Measurements from ENCODE around the gene PKNOX2. TPM values are rescaled to one million over a fixed set of nuclear protein-coding genes. Genes with fewer than 3 reads are reported as not detected.

Gene PKNOX2
- total RNA-seq, 4 donors from 2014 or later: 0.51 to 4.3 (median 2.3) TPM

DNA sequence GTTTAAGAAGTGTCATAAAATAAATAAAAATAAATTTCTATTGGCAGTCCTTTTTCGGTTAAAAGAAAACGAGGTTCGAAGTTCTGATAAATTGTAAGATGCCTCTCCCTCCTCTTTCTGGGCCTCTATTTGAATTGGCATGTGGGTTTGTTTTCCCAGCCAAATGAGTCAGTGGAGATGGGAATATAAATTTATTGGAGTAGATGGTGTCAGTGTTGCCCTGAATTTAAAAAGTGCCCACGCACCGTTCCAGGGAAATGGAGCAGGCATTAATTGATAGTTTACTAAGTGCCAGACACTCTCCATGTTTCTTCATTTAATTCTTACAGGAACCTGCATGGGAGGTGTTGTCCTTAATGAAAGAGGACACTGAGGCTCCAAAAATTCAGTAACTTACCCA, 212.3 kb downstream of the PKNOX2 start:
- TF ChIP-seq, protein P1, sequence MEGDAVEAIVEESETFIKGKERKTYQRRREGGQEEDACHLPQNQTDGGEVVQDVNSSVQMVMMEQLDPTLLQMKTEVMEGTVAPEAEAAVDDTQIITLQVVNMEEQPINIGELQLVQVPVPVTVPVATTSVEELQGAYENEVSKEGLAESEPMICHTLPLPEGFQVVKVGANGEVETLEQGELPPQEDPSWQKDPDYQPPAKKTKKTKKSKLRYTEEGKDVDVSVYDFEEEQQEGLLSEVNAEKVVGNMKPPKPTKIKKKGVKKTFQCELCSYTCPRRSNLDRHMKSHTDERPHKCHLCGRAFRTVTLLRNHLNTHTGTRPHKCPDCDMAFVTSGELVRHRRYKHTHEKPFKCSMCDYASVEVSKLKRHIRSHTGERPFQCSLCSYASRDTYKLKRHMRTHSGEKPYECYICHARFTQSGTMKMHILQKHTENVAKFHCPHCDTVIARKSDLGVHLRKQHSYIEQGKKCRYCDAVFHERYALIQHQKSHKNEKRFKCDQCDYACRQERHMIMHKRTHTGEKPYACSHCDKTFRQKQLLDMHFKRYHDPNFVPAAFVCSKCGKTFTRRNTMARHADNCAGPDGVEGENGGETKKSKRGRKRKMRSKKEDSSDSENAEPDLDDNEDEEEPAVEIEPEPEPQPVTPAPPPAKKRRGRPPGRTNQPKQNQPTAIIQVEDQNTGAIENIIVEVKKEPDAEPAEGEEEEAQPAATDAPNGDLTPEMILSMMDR (IDR thresholded peaks at IDR 0.05; ENCODE audit: low read depth): no peak

DNA sequence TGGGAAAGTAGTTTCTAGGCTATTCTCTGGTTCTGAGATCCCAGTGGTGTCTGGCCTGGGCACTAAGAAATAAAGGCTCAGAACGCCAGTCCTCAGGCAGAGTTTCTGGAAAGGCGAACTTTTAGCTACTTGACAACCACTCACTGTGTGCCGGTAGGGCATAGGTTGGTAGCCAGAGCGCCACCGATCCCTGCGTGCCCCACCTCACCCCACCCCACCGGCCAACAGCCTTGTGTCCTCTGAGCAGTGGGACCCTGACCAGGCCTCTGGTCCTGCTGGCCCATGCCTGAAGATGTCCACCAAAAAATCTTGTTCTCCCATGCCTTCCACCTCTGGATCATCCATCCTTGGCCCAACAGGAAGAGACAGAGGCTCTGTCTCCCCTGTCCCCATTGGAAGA, 213.5 kb downstream of the PKNOX2 start:
- TF ChIP-seq, protein P1 (IDR thresholded peaks at IDR 0.05; ENCODE audit: low read depth): no peak

DNA sequence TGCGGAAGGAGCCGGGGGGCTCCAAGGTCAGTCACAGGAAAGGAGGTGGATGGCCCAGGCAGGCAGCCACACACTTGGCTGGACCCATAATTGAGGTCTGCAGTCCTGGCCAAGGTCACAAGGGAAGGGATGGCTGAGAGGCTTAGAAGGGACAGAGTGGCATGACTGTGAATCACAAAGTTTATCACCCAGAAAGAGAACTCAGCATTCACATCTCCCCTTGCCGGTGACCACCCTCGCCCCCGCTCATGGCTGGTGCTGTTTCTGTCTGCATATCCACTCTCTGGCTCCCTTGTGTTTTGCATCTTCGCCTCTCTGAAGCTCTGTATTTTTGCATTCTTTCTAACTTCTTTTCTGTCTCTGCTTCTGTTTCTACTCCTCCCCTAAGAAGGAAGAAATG, 214.0 kb downstream of the PKNOX2 start:
- TF ChIP-seq, protein P1 (IDR thresholded peaks at IDR 0.05; ENCODE audit: low read depth): no peak

GRCh38 chr11:125379565-125379964, 215.0 kb downstream of the PKNOX2 start:
- TF ChIP-seq, protein P1 (IDR thresholded peaks at IDR 0.05; ENCODE audit: low read depth): no peak

- TF ChIP-seq, protein P1 (IDR thresholded peaks at IDR 0.05; ENCODE audit: low read depth): no peak
Observed at GRCh38 chr11:125379981-125380380, 215.4 kb downstream of the PKNOX2 start.

DNA sequence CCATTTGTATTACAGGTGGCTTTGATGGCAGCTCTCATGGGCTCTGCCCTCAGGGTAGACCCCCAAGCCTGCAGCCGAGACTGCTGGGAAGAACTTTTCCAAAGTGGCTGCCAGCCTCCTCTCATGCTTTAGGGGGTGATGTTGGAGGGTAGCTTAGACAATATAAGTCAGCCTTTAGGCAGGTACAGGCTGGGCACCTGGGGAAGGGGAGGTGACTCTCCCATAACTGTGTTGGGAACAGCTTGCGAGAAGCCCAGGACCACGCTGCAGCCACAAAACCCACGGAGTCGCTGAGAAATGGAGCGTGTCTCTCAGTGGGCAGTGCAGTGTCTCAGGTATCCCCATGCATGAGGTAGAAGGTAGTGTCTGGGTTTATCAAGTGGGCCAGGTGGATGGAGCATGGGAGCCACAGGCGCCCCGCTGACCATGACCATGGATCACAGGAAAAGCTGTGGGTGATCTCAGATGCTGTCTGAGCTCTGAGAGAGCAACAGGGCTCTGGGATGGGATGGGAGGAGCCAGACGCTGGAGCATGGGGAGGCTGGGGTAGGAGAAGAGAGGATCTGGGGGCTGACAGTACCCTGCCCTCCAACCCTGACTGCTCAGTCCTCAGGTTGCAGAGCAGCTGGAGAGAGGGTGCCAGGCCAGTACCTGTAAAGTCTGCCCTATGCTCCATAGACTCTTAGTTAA, 216.3 kb downstream of the PKNOX2 start:
- TF ChIP-seq, protein P1 (IDR thresholded peaks at IDR 0.05; ENCODE audit: low read depth): no peak

DNA sequence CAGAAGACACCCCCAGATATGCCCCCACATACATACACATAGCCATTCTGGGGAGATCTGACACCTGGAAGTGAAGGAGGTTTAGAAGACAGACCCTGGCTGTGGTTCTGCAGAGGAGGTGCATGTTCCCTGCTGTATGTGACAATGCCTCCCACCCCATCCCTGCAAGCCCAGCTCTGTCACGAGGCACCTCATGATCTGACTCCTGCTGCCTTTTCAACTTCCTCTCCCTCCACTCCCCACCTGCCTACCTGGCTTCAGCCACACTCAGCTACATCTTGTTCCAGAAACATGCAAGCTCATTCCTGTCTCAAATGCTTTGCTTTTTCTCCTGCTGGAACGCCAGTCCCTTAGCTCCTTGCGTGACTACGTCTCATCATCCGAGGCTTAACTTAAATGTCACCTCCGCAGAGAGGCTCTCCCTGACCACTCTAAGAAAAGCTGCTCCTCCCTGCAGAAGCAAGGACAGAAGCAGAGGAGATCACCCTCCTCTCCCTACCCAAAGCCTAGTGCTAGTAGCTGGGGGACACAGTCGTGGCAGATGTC, 217.0 kb downstream of the PKNOX2 start:
- TF ChIP-seq, protein P1 (IDR thresholded peaks at IDR 0.05; ENCODE audit: low read depth): no peak
